Esophagus muscularis mucosa (tissue), 4 donors: ENCODE data around the gene IFI27L2. TPM values are rescaled to one million over a fixed set of nuclear protein-coding genes. Genes with fewer than 3 reads are reported as not detected.
A peak's percentile ranks its signal among the peaks of the same experiment; 100 is the strongest.

Experiments
- DNase-seq: peaks from one replicate; pipeline ENCODE4 v3.0.0-alpha.2; 2017; ENCODE audit errors: extremely low spot score
- H3K27ac ChIP-seq, 4 donors: fragments of 200-600 bp; sonication (generic); replicated peaks in 1 of 4; 1 replicate in 3 of 4; 2 replicates in 1 of 4; pipeline ENCODE4 v1.5.1; 2016 to 2019; ENCODE audit warnings: mild to moderate bottlenecking in 1 of 4
- H3K27me3 ChIP-seq, 4 donors: fragments of 200-600 bp; sonication (generic); one replicate each; pipeline versions ENCODE4 v1.5.1 to v1.6.0; 2016 to 2019
- H3K36me3 ChIP-seq, 4 donors: fragments of 200-600 bp; sonication (generic); one replicate each; pipeline ENCODE4 v1.5.1; 2016 to 2019
- H3K4me1 ChIP-seq, 4 donors: fragments of 200-600 bp; sonication (generic); one replicate each; pipeline ENCODE4 v1.5.1; 2016 to 2019
- H3K4me3 ChIP-seq, 4 donors: fragments of 200-600 bp; sonication (generic); 1 replicate in 2 of 4; 2 replicates in 2 of 4; pipeline ENCODE4 v1.5.1; 2016 to 2019; ENCODE audit warnings: mild to moderate bottlenecking in 4 of 4, moderate library complexity in 1 of 4
- H3K9me3 ChIP-seq, 4 donors: fragments of 200-600 bp; sonication (generic); 1 replicate in 3 of 4; 2 replicates in 1 of 4; pipeline ENCODE4 v1.5.1; 2016 to 2019
- EP300 ChIP-seq: sonication (generic); formaldehyde crosslinking; IDR thresholded peaks from one replicate; pipeline ENCODE4 v1.6.1; 2017; ENCODE audit warnings: antibody characterized with exemption
- POLR2A ChIP-seq: fragments of 450-650 bp; IDR thresholded peaks from one replicate; pipeline ENCODE4 v1.6.1; 2017; ENCODE audit warnings: antibody characterized with exemption, moderate library complexity, mild to moderate bottlenecking, low read depth
- POLR2AphosphoS5 ChIP-seq, 2 donors: sonication (generic); formaldehyde crosslinking; IDR thresholded peaks; one replicate each; pipeline ENCODE4 v1.6.1; 2017; ENCODE audit warnings: antibody characterized with exemption in 2 of 2
- WGBS: methylation state at CpG from one replicate; pipeline ENCODE4 v1.1.5; 2018; 5-methylcytosine and 5-hydroxymethylcytosine counted together
- intact Hi-C: fragments of 100-400 bp; cut with DNase I; formaldehyde crosslinking; loops from one replicate; pipeline ENCODE4 v1.15.1; 2023
- total RNA-seq, 4 donors: library from RNA; depleted of rRNA; stranded (reverse); fragments of >200 nt; gene quantifications; one replicate each; pipeline versions ENCODE4 v1.1.0 to v1.2.1, GENCODE V29; 2016
- TF ChIP-seq, protein P1 (sequence below), 3 experiments: fragments of 200-600 bp in 2 of 3; fragments of 450-650 bp in 1 of 3; sonication (generic) in 2 of 3; IDR thresholded peaks; one replicate each; pipeline ENCODE4 v1.5.1; 2017 to 2019; ENCODE audit warnings: antibody characterized with exemption in 3 of 3, mild to moderate bottlenecking in 2 of 3, moderate library complexity in 1 of 3

IFI27L2 gene
- total RNA-seq: 10 to 100 TPM; 38.8 to 83.9 (median 64.7) TPM

GRCh38 chr14:94129111-94129757 lies at the start of gene IFI27L2:
Gene IFI27L2 (minus strand): TSS chr14:94129604. CDS start chr14:94129564, 40 bp downstream.
- intact Hi-C loops: loop anchor here (5.0 kb wide), 1 partner anchor 47 kb away; the partner anchor contains the start of genes DDX24 and IFI27L1
- WGBS: 0% methylated on average over 21 of the region's 27 CpGs
- H3K4me1 ChIP-seq: peaks cover 5 to 22% (median 21%) of the 10 kb centered on the region in 4 donors
- peak within 1 kb of the TSS; percentile 77 to 87 (median 84) for H3K27ac ChIP-seq
- H3K36me3 ChIP-seq: peaks cover 0 to 10% (median 7%) of the 10 kb centered on the region in 4 donors
- peak; percentile 93 for DNase-seq
- H3K9me3 ChIP-seq: no peaks in the 10 kb centered on the region
- H3K27me3 ChIP-seq: no peaks in the 10 kb centered on the region
- TF ChIP-seq POLR2A (no peak), EP300 (no peak), POLR2AphosphoS5 (IDR thresholded peaks at IDR 0.05) (peak; percentile 54 to 62)
- TF ChIP-seq, protein P1, sequence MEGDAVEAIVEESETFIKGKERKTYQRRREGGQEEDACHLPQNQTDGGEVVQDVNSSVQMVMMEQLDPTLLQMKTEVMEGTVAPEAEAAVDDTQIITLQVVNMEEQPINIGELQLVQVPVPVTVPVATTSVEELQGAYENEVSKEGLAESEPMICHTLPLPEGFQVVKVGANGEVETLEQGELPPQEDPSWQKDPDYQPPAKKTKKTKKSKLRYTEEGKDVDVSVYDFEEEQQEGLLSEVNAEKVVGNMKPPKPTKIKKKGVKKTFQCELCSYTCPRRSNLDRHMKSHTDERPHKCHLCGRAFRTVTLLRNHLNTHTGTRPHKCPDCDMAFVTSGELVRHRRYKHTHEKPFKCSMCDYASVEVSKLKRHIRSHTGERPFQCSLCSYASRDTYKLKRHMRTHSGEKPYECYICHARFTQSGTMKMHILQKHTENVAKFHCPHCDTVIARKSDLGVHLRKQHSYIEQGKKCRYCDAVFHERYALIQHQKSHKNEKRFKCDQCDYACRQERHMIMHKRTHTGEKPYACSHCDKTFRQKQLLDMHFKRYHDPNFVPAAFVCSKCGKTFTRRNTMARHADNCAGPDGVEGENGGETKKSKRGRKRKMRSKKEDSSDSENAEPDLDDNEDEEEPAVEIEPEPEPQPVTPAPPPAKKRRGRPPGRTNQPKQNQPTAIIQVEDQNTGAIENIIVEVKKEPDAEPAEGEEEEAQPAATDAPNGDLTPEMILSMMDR (IDR thresholded peaks at IDR 0.05): peak; percentile 17 to 58 (median 28)
- H3K4me3 ChIP-seq: peak within 1 kb of the TSS; percentile 51 to 74 (median 57)

GRCh38 chr14:94177806-94178205 lies 48.4 kb upstream of the IFI27L2 start:
- DNase-seq: no peak
- Histone ChIP-seq H3K27ac (no peak overlapping the region), H3K9me3 (no peaks in the 10 kb centered on the region), H3K4me3 (no peak overlapping the region), H3K36me3 (no peaks in the 10 kb centered on the region), H3K27me3 (peaks cover 2 to 65% (median 26%) of the 10 kb centered on the region in 4 donors), H3K4me1 (peaks cover 18 to 32% (median 26%) of the 10 kb centered on the region in 4 donors)
- no peak for TF ChIP-seq POLR2AphosphoS5 (IDR thresholded peaks at IDR 0.05)
- no peak for TF ChIP-seq POLR2A
- TF ChIP-seq, protein P1 (IDR thresholded peaks at IDR 0.05): no peak
- intact Hi-C loops: loop anchor here (5.0 kb wide), 1 partner anchor 141 kb away; no protein-coding TSS in a partner anchor
- 81% methylated on average over 1 of the region's 1 CpG for WGBS

DNA sequence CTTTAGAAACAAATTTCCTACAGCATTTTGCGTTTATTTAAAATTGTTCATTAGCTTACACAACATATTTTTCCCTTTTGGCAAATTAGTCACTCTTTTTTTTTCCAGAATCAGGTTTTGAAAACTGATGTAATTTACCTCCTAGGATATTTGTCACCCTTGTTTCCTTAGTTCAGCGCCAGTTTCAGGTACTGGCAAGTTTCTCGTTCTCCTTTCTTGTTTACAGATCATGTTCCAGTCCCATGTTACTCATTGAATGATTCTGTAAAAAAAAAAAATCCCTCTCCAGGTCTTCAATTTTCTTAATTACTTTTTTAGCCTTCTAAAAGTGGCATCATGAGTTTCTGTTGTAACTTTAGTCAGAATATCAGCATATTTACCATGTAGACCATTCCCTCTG lies 47.4 kb upstream of the IFI27L2 start:
- Histone ChIP-seq H3K4me1 (peaks cover 18 to 32% (median 26%) of the 10 kb centered on the region in 4 donors), H3K36me3 (no peaks in the 10 kb centered on the region), H3K27me3 (peaks cover 2 to 74% (median 24%) of the 10 kb centered on the region in 4 donors), H3K4me3 (no peak overlapping the region), H3K27ac (no peak overlapping the region), H3K9me3 (no peaks in the 10 kb centered on the region)
- 85% methylated on average over 3 of the region's 3 CpGs for WGBS
- intact Hi-C loops: loop anchor here (5.0 kb wide), 1 partner anchor 140 kb away; no protein-coding TSS in a partner anchor
- no peak for DNase-seq
- TF ChIP-seq EP300: no peak
- TF ChIP-seq, protein P1 (IDR thresholded peaks at IDR 0.05): no peak
- no peak for TF ChIP-seq POLR2A
- TF ChIP-seq POLR2AphosphoS5 (IDR thresholded peaks at IDR 0.05): no peak

- intact Hi-C loops: loop anchor here (2.0 to 5.0 kb wide), 2 partner anchors 41 to 138 kb away; no protein-coding TSS in a partner anchor
- peak overlapping the region in 3 of 4 donors; percentile 65 to 79 (median 69) for H3K4me3 ChIP-seq
- no peak for DNase-seq
- peaks cover 14 to 29% (median 25%) of the 10 kb centered on the region in 4 donors for H3K4me1 ChIP-seq
- WGBS: 28% methylated on average over 7 of the region's 7 CpGs
- peaks cover 2 to 85% (median 24%) of the 10 kb centered on the region in 4 donors for H3K27me3 ChIP-seq
- H3K36me3 ChIP-seq: no peaks in the 10 kb centered on the region
- no peak for TF ChIP-seq POLR2AphosphoS5 (IDR thresholded peaks at IDR 0.05)
- TF ChIP-seq POLR2A: no peak
- no peak for TF ChIP-seq EP300
- TF ChIP-seq, protein P1 (IDR thresholded peaks at IDR 0.05): no peak
- no peaks in the 10 kb centered on the region for H3K9me3 ChIP-seq
- no peak overlapping the region for H3K27ac ChIP-seq
These were observed 46.3 kb upstream of the IFI27L2 start for GRCh38 chr14:94175747-94176146.
